ENCODE measurements around the gene PROSER3.

PROSER3 gene

DNA sequence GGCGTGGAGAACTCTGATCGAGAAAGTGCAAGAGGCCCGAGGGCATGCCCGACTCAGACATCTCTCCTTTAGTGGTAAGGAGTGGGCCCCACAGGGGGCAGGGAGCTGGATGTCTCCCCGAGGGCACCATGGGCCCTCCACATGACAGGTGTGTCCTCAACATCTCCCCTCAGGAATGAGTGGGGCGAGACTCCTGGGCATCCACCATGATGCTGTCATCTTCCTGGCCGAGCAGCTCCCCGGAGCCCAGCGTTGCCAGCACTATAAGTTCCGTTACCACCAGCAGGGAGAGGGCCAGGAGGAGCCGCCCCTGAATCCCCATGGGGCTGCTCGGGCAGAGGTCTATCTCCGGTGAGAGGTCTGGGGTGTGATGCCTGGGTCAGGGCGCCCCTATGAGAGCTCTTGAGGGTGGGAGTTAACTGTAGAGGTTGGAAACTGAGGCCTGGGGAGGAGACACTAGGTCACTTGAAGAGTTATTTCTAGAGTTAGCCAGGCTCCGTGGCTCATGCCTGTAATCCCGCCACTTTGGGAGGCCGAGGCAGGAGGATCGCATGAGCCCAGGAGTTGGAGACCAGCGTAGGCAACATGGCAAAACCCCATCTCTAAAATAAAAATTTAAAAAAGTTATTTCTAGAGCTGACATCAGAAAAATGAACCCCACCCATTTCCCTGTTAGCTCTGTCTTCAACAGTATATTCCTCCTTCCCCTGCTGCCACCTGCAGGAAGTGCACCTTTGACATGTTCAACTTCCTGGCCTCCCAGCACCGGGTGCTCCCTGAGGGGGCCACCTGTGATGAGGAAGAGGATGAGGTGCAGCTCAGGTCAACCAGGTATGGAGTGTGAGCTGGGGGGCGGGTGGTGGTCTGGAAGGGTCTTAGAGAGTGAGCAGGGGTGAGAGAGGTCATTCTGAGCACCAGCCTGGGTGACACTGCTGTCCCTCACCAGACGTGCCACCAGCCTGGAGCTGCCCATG is 20.8 kb upstream of the PROSER3 start:
- FAIRE-seq: no peak

GRCh38 chr19:35738021-35738886 is 19.7 kb upstream of the PROSER3 start:
- DNase-seq (ENCODE audit: insufficient read length, low spot score): no peak
- no peak for FAIRE-seq

More for the DNA sequence above, 20.8 kb upstream of the PROSER3 start:
- DNase-seq (ENCODE audit: insufficient read length, low spot score): no peak

- FAIRE-seq (no peak), DNase-seq (ENCODE audit: insufficient read length, low spot score) (no peak)
Measured at GRCh38 chr19:35738887-35739229, 19.1 kb upstream of the PROSER3 start.

DNA sequence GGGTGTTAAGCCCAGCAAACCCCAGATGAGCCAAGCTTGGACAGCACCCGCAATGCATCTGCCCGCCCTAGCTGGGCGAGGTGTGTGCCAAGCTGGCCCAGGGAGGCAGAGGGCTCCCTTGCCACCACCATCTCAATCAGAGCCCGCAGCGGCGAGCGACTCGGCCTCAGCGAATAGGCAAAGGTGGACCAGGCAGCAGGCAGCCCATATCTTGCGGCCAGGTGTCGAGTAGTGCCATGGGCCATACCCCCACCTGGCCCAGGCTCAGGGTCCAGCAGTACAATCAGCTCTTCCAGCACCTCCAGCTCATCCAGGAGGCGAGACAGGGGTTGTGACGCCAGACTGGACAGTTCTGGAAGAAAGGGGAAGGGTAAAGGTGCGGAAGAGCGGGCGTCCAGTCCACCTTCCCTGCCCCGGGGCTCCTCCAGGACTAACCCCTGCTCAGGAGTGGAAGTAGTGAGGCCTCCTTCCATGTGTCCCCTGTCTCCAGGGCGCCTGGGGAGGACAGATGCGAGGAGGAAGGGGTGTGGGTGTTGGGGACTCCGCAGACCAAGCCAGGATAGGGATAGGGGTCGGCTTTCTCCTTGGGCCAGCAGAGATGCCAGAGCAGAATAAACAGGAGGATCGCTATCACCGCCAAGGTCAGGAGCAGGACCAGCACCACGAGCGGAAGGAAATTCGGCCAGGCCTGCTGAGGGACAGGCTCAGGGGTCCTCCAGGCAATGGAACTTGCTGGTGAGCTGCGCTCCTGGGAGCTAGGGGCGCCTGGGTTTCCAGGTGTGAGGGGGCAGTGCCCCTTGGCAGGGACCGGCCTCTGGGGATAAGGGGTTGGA is 18.5 kb upstream of the PROSER3 start:
- FAIRE-seq: no peak
- no peak for DNase-seq (ENCODE audit: insufficient read length, low spot score)

- no peak for FAIRE-seq
- DNase-seq (ENCODE audit: insufficient read length, low spot score): no peak
Measured at GRCh38 chr19:35740108-35740422, 17.9 kb upstream of the PROSER3 start.

DNA sequence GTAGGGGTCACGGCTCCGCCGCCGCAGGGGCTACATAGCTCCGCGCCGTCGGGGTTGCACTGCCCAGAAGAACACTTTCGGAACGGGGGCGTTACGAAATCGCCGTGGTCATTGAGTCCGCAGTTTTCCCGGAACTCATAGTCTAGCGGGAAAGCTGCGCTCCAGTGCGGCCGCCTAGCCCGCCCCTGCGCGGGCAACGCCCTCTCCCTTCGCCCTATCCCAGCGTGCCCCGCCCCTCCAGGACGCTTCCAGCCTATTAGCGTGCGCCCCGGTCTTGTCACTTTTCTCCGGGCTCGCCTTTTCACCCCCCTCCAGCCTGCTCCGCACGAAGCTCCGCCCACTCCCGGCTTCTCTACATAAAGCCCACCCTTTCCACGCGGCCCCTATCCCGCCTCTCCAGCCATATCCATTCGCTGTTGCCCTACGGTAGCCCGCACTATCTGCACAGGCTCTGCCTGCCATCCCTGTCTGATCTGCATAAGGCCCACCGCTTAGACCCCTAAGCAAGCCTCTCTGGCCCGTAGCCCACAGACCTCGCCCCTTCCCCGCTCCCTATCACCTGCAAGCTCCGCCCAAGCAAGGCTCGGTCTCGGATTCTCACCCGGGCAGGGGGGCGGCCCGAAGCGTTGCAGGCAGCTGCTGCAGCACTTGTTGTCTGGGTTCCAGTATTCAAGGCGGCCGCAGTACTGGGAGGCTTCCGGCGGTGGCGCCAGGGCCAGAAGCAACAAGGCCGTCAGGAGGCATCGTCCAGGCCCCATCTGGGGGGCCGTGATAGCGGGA is 17.4 kb upstream of the PROSER3 start:
- FAIRE-seq (peak; percentile 46), DNase-seq (ENCODE audit: insufficient read length, low spot score) (peak; percentile 99)

DNA sequence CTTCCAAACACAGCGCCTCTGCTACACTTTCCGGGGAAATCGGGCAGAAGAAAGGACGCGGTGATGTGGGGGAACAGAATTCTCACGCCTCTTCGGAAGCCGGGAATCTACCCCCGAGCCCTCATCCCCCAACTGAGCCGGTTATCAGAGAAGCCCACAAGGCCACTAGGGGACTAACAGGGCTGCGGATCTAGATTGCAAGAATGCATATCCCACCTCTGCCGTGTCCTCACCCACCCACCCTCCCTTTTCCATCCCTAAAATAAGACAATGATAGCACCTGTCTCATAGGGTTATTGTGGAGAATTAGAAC is 16.8 kb upstream of the PROSER3 start:
- FAIRE-seq (no peak), DNase-seq (ENCODE audit: insufficient read length, low spot score) (no peak)

GRCh38 chr19:35742121-35742724 is 15.8 kb upstream of the PROSER3 start, which contains the start of gene IGFLR1:
Gene IGFLR1, minus strand, starts transcription at chr19:35742452. Its CDS starts 1,272 bp downstream, at chr19:35741180.
- FAIRE-seq (no peak), DNase-seq (ENCODE audit: insufficient read length, low spot score) (no peak)

- no peak for DNase-seq (ENCODE audit: insufficient read length, low spot score)
- FAIRE-seq: no peak
Measured at GRCh38 chr19:35743640-35744429, 14.1 kb upstream of the PROSER3 start.

GRCh38 chr19:35744430-35745327 is 13.3 kb upstream of the PROSER3 start:
- FAIRE-seq: no peak
- DNase-seq (ENCODE audit: insufficient read length, low spot score): peak; percentile 84

DNA sequence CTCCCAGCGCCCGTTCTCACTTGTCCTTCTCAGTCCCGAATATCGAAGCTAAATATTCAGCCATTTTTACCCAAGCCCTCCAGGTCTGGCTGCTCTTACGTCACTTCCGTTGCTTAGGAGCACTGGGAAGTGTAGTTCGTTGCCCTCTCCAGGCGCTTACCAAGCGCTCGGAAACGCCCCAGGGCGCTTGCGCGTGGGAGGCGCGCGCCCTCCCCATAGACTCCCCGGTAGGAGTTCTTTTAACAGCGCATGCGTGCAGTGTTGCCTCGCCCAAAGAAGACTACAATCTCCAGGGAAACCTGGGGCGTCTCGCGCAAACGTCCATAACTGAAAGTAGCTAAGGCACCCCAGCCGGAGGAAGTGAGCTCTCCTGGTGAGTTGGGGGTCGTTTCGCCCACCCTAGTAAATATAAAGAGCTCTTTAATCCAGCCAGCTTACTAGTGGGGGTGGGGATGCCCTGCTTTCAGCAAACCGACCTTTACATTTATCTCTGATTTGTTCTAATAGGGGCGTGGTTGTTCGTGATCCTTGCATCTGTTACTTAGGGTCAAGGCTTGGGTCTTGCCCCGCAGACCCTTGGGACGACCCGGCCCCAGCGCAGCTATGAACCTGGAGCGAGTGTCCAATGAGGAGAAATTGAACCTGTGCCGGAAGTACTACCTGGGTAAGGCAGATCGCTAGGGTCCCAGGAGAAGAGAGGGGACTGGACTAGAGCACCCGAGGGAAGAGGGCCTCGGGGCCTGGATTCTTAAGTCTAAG is 12.5 kb upstream of the PROSER3 start, which contains the start of the genes PSENEN and U2AF1L4:
Gene PSENEN, plus strand, starts transcription at position 324 of the 759 bp plus-strand sequence. Its CDS starts 280 bp downstream, at position 604.
Gene U2AF1L4, minus strand, starts transcription at position 91 of the 759 bp plus-strand sequence. Its CDS starts 27 bp downstream, at position 64.
- FAIRE-seq (no peak), DNase-seq (ENCODE audit: insufficient read length, low spot score) (peak; percentile 96)

DNA sequence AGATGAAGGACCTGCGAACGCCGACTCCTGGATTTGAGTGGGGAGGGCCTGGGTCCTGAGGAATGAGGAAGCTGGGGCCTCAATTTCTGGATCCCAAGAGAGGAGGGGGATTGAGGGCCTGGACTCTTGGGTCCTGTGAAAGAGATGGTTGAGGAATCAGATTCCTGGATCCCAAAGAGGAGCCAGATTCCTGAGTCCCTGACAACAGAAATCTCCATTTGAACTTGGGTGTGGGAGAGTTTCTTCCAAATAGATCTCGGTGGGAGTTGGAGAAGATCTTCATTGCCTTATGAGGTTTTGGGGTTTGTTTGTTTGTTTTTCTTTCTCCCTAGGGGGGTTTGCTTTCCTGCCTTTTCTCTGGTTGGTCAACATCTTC is 11.9 kb upstream of the PROSER3 start:
- FAIRE-seq (no peak), DNase-seq (ENCODE audit: insufficient read length, low spot score) (no peak)

- FAIRE-seq: no peak
- no peak for DNase-seq (ENCODE audit: insufficient read length, low spot score)
Measured at GRCh38 chr19:35746531-35746930, 11.4 kb upstream of the PROSER3 start.

DNA sequence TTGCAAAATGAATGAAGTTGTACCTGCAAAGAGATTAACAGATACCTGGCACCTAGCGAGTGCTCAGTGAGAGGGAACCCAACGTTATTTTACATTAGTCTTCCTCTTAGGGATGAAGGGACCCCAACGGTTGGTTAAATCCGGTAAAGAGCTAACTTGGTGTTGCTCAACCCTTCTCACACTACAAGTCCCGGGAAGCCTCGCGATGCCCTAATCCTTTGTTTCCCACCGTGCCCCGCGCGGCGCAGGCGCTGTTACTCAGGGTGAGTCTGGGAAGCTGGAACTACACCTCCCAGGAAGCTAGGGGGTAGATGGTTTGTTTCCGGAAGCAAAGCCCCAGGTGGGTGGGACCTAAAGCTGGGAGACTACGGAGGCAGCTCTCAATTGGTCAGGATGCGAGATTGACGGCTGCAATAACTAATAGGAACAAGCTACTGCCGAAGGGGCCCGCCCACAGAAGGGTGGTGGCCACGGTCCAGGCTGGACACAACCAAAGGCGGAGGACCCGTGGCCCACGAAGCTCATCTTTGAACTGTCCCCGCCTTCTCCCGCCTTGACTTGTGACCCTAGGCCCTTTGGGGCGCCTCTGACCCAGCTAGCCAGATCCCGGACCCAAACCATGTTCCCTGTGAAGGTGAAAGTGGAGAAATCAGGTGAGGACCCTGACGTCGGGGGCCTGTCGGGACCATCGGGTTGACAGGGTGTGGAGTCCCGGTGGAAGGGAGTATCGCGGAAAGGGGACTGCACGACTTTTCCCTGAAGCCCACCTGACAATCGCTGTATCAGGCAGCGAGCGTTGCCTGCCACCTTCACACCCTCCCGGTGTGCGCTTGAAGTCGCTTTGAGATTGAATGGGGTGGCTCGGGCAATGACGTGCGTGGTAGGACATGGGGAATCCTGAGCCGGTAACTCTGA is 9.6 kb upstream of the PROSER3 start, which contains the start of gene LIN37:
Gene LIN37, plus strand, starts transcription at position 471 of the 915 bp plus-strand sequence. Its CDS starts 149 bp downstream, at position 620.
- FAIRE-seq (peak; percentile 58), DNase-seq (ENCODE audit: insufficient read length, low spot score) (peak; percentile 99)

DNA sequence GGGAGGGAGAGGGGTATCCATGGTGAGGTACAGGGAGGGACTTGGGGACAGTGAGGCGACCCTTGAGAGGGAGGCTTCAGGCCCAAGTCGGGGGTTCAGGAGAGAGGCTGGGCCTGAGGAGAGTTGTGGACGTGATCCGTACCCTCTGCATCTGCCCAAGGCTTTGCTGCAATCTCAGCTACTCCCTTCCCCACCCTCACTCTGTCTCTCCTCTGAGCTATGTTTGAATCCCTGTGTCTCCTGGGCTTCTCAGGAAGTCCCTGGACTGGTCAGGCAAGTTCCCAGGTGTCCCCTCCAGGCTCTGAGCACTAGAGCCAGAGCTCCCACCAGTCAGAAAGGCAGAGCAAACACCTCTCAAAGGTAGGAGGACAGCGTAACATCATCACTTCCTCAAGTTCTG is 7.8 kb upstream of the PROSER3 start:
- DNase-seq (ENCODE audit: insufficient read length, low spot score) (no peak), FAIRE-seq (no peak)
